ENCODE data around the gene SUGP1. TPM values are rescaled to one million over a fixed set of nuclear protein-coding genes. Genes with fewer than 3 reads are reported as not detected.

Gene SUGP1
- total and polyA plus RNA-seq, 2 donors from 2014 or later, result 34.7 to 53.1 TPM

DNA sequence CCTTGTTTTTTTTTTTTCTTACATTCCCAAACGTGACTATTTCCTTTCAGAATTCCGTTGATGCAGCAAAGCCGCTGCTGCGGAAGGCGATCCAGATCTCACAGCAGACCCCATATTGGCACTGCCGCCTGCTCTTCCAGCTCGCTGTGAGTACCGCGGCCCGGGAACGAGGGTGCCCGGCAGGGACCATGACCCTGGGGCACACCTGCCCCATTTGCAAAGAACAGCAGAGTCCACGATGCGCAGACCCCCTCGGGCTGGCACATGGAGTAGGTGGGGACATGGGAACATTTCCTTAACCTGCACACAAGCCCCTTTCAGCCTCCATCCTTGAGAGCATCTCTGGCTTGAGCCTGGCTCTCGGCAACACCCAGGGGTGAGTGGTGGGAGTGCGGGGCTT lies 16.8 kb upstream of the SUGP1 start:
- TF ChIP-seq, protein P1, sequence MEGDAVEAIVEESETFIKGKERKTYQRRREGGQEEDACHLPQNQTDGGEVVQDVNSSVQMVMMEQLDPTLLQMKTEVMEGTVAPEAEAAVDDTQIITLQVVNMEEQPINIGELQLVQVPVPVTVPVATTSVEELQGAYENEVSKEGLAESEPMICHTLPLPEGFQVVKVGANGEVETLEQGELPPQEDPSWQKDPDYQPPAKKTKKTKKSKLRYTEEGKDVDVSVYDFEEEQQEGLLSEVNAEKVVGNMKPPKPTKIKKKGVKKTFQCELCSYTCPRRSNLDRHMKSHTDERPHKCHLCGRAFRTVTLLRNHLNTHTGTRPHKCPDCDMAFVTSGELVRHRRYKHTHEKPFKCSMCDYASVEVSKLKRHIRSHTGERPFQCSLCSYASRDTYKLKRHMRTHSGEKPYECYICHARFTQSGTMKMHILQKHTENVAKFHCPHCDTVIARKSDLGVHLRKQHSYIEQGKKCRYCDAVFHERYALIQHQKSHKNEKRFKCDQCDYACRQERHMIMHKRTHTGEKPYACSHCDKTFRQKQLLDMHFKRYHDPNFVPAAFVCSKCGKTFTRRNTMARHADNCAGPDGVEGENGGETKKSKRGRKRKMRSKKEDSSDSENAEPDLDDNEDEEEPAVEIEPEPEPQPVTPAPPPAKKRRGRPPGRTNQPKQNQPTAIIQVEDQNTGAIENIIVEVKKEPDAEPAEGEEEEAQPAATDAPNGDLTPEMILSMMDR (IDR thresholded peaks at IDR 0.05; ENCODE audit: borderline replicate concordance, extremely low read depth, insufficient read depth), result no peak
- no peaks in the 10 kb centered on the region for H3K27me3 ChIP-seq (ENCODE audit: control insufficient read depth, insufficient read depth, low read length)
- no peak for DNase-seq
- H3K4me3 ChIP-seq (ENCODE audit: low read length in 3 of 3), result no peak overlapping the region
- peaks cover 0 to 10% (median 8%) of the 10 kb centered on the region in 3 donors for H3K4me1 ChIP-seq (ENCODE audit: control insufficient read depth in 2 of 3, insufficient read depth in 2 of 3, low read depth in 1 of 3, low read length in 3 of 3)
- H3K9me3 ChIP-seq (ENCODE audit: control insufficient read depth in 2 of 3, insufficient read depth in 1 of 3, low read length in 3 of 3), result no peaks in the 10 kb centered on the region
- peaks cover 0 to 42% (median 34%) of the 10 kb centered on the region in 3 donors for H3K36me3 ChIP-seq (ENCODE audit: control insufficient read depth in 2 of 3, insufficient read depth in 3 of 3, low read length in 3 of 3)
- no peak overlapping the region for H3K9ac ChIP-seq (ENCODE audit: low read length in 3 of 3)
- FAIRE-seq, result no peak
- intact Hi-C loops (cut with DNase I), result no loop called here
- no peak overlapping the region for H3K27ac ChIP-seq (ENCODE audit: low read depth in 2 of 2, low read length in 2 of 2)

DNA sequence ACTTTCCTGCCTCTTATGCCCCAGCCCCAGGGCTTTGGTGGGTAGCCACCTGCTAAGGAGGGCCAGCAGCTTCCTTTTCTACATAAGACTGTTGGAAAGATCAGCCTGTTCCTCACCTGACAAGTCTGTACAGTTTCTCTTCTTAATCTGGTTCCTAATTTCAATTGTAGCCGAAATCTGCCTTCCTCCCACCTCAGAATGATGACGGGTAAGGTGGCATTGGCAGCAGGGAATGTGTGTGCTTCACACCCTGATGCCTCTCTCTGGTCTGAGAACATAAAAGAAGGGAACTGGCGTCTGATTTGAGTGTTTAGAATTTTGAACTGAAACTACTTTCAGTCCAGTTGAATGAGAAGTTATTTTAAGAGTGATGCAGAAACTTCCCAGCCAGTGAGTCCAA lies 16.3 kb upstream of the SUGP1 start:
- H3K4me1 ChIP-seq (ENCODE audit: control insufficient read depth in 2 of 3, insufficient read depth in 2 of 3, low read depth in 1 of 3, low read length in 3 of 3), result peaks cover 0 to 10% (median 8%) of the 10 kb centered on the region in 3 donors
- intact Hi-C loops (cut with DNase I), result no loop called here
- H3K27ac ChIP-seq (ENCODE audit: low read depth in 2 of 2, low read length in 2 of 2), result no peak overlapping the region
- no peak for DNase-seq
- peaks cover 2 to 40% (median 31%) of the 10 kb centered on the region in 3 donors for H3K36me3 ChIP-seq (ENCODE audit: control insufficient read depth in 2 of 3, insufficient read depth in 3 of 3, low read length in 3 of 3)
- FAIRE-seq, result no peak
- no peak overlapping the region for H3K9ac ChIP-seq (ENCODE audit: low read length in 3 of 3)
- H3K9me3 ChIP-seq (ENCODE audit: control insufficient read depth in 2 of 3, insufficient read depth in 1 of 3, low read length in 3 of 3), result no peaks in the 10 kb centered on the region
- H3K27me3 ChIP-seq (ENCODE audit: control insufficient read depth, insufficient read depth, low read length), result no peaks in the 10 kb centered on the region
- TF ChIP-seq, protein P1 (IDR thresholded peaks at IDR 0.05; ENCODE audit: borderline replicate concordance, extremely low read depth, insufficient read depth), result no peak
- no peak overlapping the region for H3K4me3 ChIP-seq (ENCODE audit: low read length in 3 of 3)

DNA sequence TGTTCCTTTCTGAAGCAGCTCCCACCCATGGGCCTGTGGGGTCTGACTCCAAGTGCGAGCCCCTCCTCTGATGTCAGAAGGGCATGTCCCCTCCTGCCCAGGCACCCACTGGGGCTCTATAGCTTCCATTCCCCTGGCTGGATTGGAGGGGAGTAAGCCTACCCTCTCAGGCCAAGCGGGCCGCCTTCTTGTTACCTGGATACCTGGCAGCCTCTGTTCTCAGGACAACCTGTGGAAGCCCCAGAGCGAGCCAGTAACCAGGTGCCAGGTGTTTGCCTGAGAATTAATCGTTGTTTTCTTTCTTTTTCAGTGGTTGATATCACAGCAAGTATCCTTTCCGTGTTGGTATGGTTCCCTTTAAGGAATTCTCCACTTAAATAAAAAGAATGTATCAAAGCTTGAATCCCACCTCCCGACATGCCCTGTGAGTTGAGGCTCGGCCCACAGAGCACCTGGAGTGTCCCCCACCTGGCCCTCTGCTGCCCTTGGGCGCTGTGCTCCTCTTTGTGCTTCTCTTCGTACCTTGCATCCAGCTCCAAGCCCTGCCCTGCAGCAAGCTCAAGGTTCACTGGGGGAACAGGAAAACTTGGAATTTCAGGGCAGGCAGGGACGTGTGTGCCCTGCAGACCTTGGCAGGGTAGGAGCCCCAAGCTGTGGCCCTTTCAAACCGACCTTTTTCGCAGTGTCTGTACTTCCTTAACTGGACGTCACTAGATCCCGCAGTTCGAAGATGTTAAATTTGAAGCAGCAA lies 15.3 kb upstream of the SUGP1 start:
- DNase-seq, result no peak
- Histone ChIP-seq H3K27ac (ENCODE audit: low read depth in 2 of 2, low read length in 2 of 2) (no peak overlapping the region), H3K9ac (ENCODE audit: low read length in 3 of 3) (no peak overlapping the region), H3K27me3 (ENCODE audit: control insufficient read depth, insufficient read depth, low read length) (no peaks in the 10 kb centered on the region), H3K36me3 (ENCODE audit: control insufficient read depth in 2 of 3, insufficient read depth in 3 of 3, low read length in 3 of 3) (peaks cover 2 to 40% (median 25%) of the 10 kb centered on the region in 3 donors), H3K9me3 (ENCODE audit: control insufficient read depth in 2 of 3, insufficient read depth in 1 of 3, low read length in 3 of 3) (no peaks in the 10 kb centered on the region), H3K4me1 (ENCODE audit: control insufficient read depth in 2 of 3, insufficient read depth in 2 of 3, low read depth in 1 of 3, low read length in 3 of 3) (peaks cover 0 to 10% (median 8%) of the 10 kb centered on the region in 3 donors), H3K4me3 (ENCODE audit: low read length in 3 of 3) (no peak overlapping the region)
- intact Hi-C loops (cut with DNase I), result no loop called here
- FAIRE-seq, result no peak
- TF ChIP-seq, protein P1 (IDR thresholded peaks at IDR 0.05; ENCODE audit: borderline replicate concordance, extremely low read depth, insufficient read depth), result no peak

Measured in kidney (tissue), 14 donors.